Liver (tissue), 9 donors: ENCODE results near the gene CDH4. TPM values are rescaled to one million over a fixed set of nuclear protein-coding genes. Genes with fewer than 3 reads are reported as not detected.

ENCODE experiments used
- DNase-seq: peaks from one replicate; pipeline ENCODE4 v3.0.0-alpha.2; 2017; ENCODE audit warnings: low spot score
- H3K27ac ChIP-seq, 2 donors: one replicate each; pipeline ENCODE4 v1.7.0; 2013; ENCODE audit warnings: inconsistent platforms in 2 of 2, low read length in 2 of 2, control low read depth in 1 of 2, low read depth in 1 of 2, mild to moderate bottlenecking in 1 of 2
- H3K27me3 ChIP-seq, 4 donors: one replicate each; pipeline versions ENCODE4 v1.6.1 to v1.7.0; 2013; ENCODE audit warnings: low read length in 3 of 4, inconsistent platforms in 1 of 4, mild to moderate bottlenecking in 1 of 4, moderate library complexity in 1 of 4; ENCODE audit not compliant: control insufficient read depth in 4 of 4, insufficient read depth in 4 of 4
- H3K36me3 ChIP-seq, 4 donors: one replicate each; pipeline versions ENCODE4 v1.6.1 to v1.7.0; 2013; ENCODE audit warnings: low read length in 3 of 4, mild to moderate bottlenecking in 3 of 4, low read depth in 1 of 4, moderate library complexity in 1 of 4; ENCODE audit not compliant: control insufficient read depth in 4 of 4, insufficient read depth in 3 of 4
- H3K4me1 ChIP-seq, 4 donors: one replicate each; pipeline versions ENCODE4 v1.6.1 to v1.7.0; 2013; ENCODE audit warnings: low read length in 3 of 4, mild to moderate bottlenecking in 3 of 4, moderate library complexity in 1 of 4; ENCODE audit not compliant: control insufficient read depth in 4 of 4, insufficient read depth in 4 of 4
- H3K4me3 ChIP-seq, 3 donors: one replicate each; pipeline versions ENCODE4 v1.6.1 to v1.7.0; 2013; ENCODE audit warnings: low read length in 3 of 3, control low read depth in 1 of 3, low read depth in 1 of 3, mild to moderate bottlenecking in 1 of 3
- H3K9ac ChIP-seq, 2 donors: one replicate each; pipeline ENCODE4 v1.7.0; 2013; ENCODE audit warnings: low read length in 2 of 2, mild to moderate bottlenecking in 2 of 2, moderate library complexity in 2 of 2, control low read depth in 1 of 2, low read depth in 1 of 2
- H3K9me3 ChIP-seq, 4 donors: one replicate each; pipeline versions ENCODE4 v1.6.1 to v1.7.0; 2013; ENCODE audit warnings: low read length in 3 of 4; ENCODE audit not compliant: control insufficient read depth in 4 of 4
- EGR1 ChIP-seq, 2 donors: IDR thresholded peaks; 2 replicates each; pipeline ENCODE4 v1.6.1; 2016 to 2018; ENCODE audit warnings: antibody characterized with exemption in 2 of 2, low read depth in 2 of 2
- FOXA1 ChIP-seq: IDR thresholded peaks from 2 replicates; pipeline ENCODE4 v1.6.1; 2016; ENCODE audit warnings: antibody characterized with exemption
- FOXA2 ChIP-seq: IDR thresholded peaks from 2 replicates; pipeline ENCODE4 v1.6.1; 2016; ENCODE audit warnings: antibody characterized with exemption
- GABPA ChIP-seq, 2 donors: IDR thresholded peaks in 1 of 2; conservative IDR thresholded peaks in 1 of 2; 2 replicates each; pipeline ENCODE4 v1.6.1; 2016; ENCODE audit warnings: antibody characterized with exemption in 2 of 2, mild to moderate bottlenecking in 1 of 2, moderate library complexity in 1 of 2
- HNF4A ChIP-seq, 2 donors: conservative IDR thresholded peaks; 2 replicates each; pipeline ENCODE4 v1.6.1; 2016; ENCODE audit warnings: antibody characterized with exemption in 2 of 2, mild to moderate bottlenecking in 2 of 2
- HNF4G ChIP-seq: IDR thresholded peaks from 2 replicates; pipeline ENCODE4 v1.6.1; 2016; ENCODE audit warnings: antibody characterized with exemption
- JUND ChIP-seq, 2 donors: IDR thresholded peaks; 2 replicates each; pipeline ENCODE4 v1.6.1; 2016; ENCODE audit warnings: antibody characterized with exemption in 2 of 2
- NR2F2 ChIP-seq: IDR thresholded peaks from 2 replicates; pipeline ENCODE4 v1.6.1; 2016; ENCODE audit warnings: antibody characterized with exemption
- RAD21 ChIP-seq, 2 donors: IDR thresholded peaks; 2 replicates each; pipeline ENCODE4 v1.6.1; 2016; ENCODE audit warnings: antibody characterized with exemption in 2 of 2, mild to moderate bottlenecking in 2 of 2
- RXRA ChIP-seq, 2 donors: IDR thresholded peaks; 2 replicates each; pipeline ENCODE4 v1.6.1; 2017 to 2018; ENCODE audit warnings: antibody characterized with exemption in 2 of 2, mild to moderate bottlenecking in 1 of 2
- SP1 ChIP-seq: IDR thresholded peaks from 2 replicates; pipeline ENCODE4 v1.6.1; 2018; ENCODE audit warnings: antibody characterized with exemption, mild to moderate bottlenecking
- TAF1 ChIP-seq: conservative IDR thresholded peaks from 2 replicates; pipeline ENCODE4 v1.6.1; 2016; ENCODE audit warnings: antibody characterized with exemption, mild to moderate bottlenecking
- YY1 ChIP-seq: IDR thresholded peaks from 2 replicates; pipeline ENCODE4 v1.6.1; 2016; ENCODE audit warnings: antibody characterized with exemption, mild to moderate bottlenecking
- WGBS: extraction: QIAGEN DNeasy Blood & Tissue Kit; methylation state at CpG from one replicate; pipeline ENCODE4 v1.1.7; 2013; 5-methylcytosine and 5-hydroxymethylcytosine counted together
- polyA plus RNA-seq, 2 donors: library from polyadenylated mRNA; stranded (reverse) in 1 of 2; unstranded in 1 of 2; fragments of 200-250 nt in 1 of 2; fragments of >200 nt in 1 of 2; fragmentation: Nextera tagmentation in 1 of 2; extraction: Ambion mirVana in 1 of 2; gene quantifications; one replicate each; pipeline versions ENCODE4 v1.2.1 to v1.2.3, GENCODE V29; 2013 to 2015
- total RNA-seq, 2 donors: library from RNA; depleted of rRNA; stranded (reverse); fragments of >200 nt; gene quantifications; one replicate each; pipeline ENCODE4 v1.2.3, GENCODE V29; 2014
- TF ChIP-seq, protein P1 (sequence below): IDR thresholded peaks from 2 replicates; pipeline ENCODE4 v1.6.1; 2016; ENCODE audit warnings: antibody characterized with exemption
- TF ChIP-seq, protein P2 (sequence below): IDR thresholded peaks from 2 replicates; pipeline ENCODE4 v1.6.1; 2016; ENCODE audit warnings: antibody characterized with exemption
- TF ChIP-seq, protein P3 (sequence below): IDR thresholded peaks from 2 replicates; pipeline ENCODE4 v1.6.1; 2016; ENCODE audit warnings: antibody characterized with exemption, mild to moderate bottlenecking
- TF ChIP-seq, protein P4 (sequence below): fragments of 150-350 bp; IDR thresholded peaks from 2 replicates; pipeline ENCODE4 v1.5.1; 2017; ENCODE audit warnings: improper control_type of control experiment, low read depth, low read length; ENCODE audit not compliant: missing input control
- TF ChIP-seq, protein P5 (sequence below): IDR thresholded peaks from 2 replicates; pipeline ENCODE4 v1.6.1; 2016; ENCODE audit warnings: antibody characterized with exemption
- donor health status: healthy.
- donor health status: healthy.
- donor health status: healthy.
- donor health status: healthy.
- donor health status: healthy.

The CDH4 gene
- total and polyA plus RNA-seq, 4 donors: 0.03 to 0.25 (median 0.19) TPM; not detected in 1

DNA sequence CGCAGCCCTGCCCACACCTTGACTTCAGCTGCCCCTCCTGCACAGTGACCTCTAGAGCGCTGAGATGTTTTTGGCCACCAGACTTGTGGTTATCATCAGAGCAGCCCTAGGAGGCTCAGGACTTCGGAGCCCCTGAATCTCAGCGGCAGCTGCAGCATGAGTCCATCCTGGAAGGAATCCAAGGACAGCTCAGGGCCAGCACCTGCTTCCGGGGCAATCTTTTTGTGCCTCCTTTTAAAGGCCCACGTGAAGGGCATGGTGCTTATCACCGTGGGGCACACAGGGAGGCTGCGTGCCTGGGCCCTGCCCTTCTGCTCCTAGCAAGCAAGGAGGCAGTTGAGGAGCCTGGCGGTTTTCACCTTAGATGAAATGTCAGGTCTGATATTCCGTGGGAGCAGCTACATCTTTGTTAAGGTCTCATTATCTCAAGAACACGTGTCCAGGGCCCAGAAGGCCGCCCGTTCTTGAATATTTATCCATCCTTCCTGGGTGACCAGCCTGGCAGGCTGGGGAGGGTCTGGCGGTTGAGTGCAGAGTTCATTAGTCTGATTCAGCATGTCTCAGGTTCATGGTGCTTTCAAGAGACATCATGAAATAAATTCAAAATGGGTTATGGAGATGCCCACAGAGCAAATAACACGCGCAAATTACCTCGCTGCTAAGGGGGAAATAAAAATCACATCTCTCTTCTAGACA, 421.2 kb downstream of the CDH4 start:
- Histone ChIP-seq H3K4me3 (no peak overlapping the region), H3K27ac (no peak overlapping the region), H3K9ac (no peak overlapping the region), H3K27me3 (no peaks in the 10 kb centered on the region), H3K4me1 (no peaks in the 10 kb centered on the region), H3K36me3 (no peaks in the 10 kb centered on the region), H3K9me3 (no peaks in the 10 kb centered on the region)
- no peak for TF ChIP-seq TAF1
- TF ChIP-seq RAD21 (IDR thresholded peaks at IDR 0.05): no peak
- no peak for TF ChIP-seq FOXA2
- no peak for TF ChIP-seq GABPA (IDR thresholded peaks at IDR 0.05 in 1 of 2, conservative IDR thresholded peaks at IDR 0.05 in 1 of 2)
- TF ChIP-seq, protein P1, sequence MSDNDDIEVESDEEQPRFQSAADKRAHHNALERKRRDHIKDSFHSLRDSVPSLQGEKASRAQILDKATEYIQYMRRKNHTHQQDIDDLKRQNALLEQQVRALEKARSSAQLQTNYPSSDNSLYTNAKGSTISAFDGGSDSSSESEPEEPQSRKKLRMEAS: no peak
- TF ChIP-seq, protein P2, sequence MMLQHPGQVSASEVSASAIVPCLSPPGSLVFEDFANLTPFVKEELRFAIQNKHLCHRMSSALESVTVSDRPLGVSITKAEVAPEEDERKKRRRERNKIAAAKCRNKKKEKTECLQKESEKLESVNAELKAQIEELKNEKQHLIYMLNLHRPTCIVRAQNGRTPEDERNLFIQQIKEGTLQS: no peak
- no peak for TF ChIP-seq HNF4A (conservative IDR thresholded peaks at IDR 0.05)
- TF ChIP-seq NR2F2: no peak
- TF ChIP-seq SP1: no peak
- no peak for TF ChIP-seq HNF4G
- 76% methylated on average over 17 of the region's 17 CpGs for WGBS
- DNase-seq: no peak

DNA sequence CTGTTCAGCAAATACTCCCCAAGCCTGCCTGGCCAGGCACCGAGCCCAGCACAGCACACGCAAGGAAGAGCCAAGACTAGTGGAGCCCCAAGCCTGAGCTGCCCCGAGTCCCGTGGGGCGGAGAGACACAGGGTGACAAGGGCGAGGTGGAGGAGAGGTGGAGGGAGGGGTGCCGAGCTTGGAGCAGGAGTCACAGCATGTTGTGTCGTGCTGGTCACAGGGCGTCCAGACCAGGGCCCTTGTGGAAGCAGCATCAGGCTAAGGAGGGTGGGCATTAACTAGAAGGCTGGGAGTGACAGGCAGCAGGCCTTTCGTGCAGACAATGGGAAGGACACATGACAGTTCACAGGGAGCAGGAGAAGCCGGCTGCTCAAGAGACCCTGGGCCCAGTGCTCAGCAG, 422.1 kb downstream of the CDH4 start:
- Histone ChIP-seq H3K4me1 (no peaks in the 10 kb centered on the region), H3K9ac (no peak overlapping the region), H3K27ac (no peak overlapping the region), H3K36me3 (no peaks in the 10 kb centered on the region), H3K4me3 (no peak overlapping the region), H3K27me3 (no peaks in the 10 kb centered on the region), H3K9me3 (no peaks in the 10 kb centered on the region)
- no peak for DNase-seq
- TF ChIP-seq, protein P1: no peak
- TF ChIP-seq RXRA (IDR thresholded peaks at IDR 0.05) (no peak), GABPA (IDR thresholded peaks at IDR 0.05 in 1 of 2, conservative IDR thresholded peaks at IDR 0.05 in 1 of 2) (no peak), HNF4A (conservative IDR thresholded peaks at IDR 0.05) (no peak)
- 65% methylated on average over 11 of the region's 11 CpGs for WGBS

DNA sequence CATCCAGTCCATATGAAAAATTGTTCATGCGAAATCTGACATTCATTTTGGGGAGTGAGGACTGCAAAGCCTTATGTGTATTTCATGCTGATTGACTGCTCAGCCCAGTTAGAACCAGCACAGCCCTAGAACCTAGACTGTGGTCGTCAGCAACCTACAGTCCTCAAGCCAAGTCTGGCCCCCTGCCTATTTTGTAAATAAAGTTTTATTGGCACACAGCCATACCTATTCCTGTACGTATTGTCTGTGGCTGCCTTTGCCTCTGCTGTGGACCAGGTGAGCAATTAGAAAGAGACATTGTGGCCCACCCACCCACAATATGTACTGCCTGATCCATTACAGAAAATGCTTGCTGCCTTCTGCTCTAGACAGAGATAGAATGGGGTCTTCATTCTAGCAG, 422.6 kb downstream of the CDH4 start:
- Histone ChIP-seq H3K36me3 (no peaks in the 10 kb centered on the region), H3K27ac (no peak overlapping the region), H3K9ac (no peak overlapping the region), H3K4me3 (no peak overlapping the region), H3K4me1 (no peaks in the 10 kb centered on the region), H3K27me3 (no peaks in the 10 kb centered on the region), H3K9me3 (no peaks in the 10 kb centered on the region)
- no peak for TF ChIP-seq RXRA (IDR thresholded peaks at IDR 0.05)
- no peak for TF ChIP-seq TAF1
- no peak for TF ChIP-seq SP1
- no peak for TF ChIP-seq HNF4G
- TF ChIP-seq JUND (IDR thresholded peaks at IDR 0.05): no peak
- TF ChIP-seq, protein P1: no peak
- no peak for TF ChIP-seq FOXA2
- no peak for TF ChIP-seq HNF4A (conservative IDR thresholded peaks at IDR 0.05)
- TF ChIP-seq, protein P3, sequence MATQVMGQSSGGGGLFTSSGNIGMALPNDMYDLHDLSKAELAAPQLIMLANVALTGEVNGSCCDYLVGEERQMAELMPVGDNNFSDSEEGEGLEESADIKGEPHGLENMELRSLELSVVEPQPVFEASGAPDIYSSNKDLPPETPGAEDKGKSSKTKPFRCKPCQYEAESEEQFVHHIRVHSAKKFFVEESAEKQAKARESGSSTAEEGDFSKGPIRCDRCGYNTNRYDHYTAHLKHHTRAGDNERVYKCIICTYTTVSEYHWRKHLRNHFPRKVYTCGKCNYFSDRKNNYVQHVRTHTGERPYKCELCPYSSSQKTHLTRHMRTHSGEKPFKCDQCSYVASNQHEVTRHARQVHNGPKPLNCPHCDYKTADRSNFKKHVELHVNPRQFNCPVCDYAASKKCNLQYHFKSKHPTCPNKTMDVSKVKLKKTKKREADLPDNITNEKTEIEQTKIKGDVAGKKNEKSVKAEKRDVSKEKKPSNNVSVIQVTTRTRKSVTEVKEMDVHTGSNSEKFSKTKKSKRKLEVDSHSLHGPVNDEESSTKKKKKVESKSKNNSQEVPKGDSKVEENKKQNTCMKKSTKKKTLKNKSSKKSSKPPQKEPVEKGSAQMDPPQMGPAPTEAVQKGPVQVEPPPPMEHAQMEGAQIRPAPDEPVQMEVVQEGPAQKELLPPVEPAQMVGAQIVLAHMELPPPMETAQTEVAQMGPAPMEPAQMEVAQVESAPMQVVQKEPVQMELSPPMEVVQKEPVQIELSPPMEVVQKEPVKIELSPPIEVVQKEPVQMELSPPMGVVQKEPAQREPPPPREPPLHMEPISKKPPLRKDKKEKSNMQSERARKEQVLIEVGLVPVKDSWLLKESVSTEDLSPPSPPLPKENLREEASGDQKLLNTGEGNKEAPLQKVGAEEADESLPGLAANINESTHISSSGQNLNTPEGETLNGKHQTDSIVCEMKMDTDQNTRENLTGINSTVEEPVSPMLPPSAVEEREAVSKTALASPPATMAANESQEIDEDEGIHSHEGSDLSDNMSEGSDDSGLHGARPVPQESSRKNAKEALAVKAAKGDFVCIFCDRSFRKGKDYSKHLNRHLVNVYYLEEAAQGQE: no peak
- TF ChIP-seq, protein P4, sequence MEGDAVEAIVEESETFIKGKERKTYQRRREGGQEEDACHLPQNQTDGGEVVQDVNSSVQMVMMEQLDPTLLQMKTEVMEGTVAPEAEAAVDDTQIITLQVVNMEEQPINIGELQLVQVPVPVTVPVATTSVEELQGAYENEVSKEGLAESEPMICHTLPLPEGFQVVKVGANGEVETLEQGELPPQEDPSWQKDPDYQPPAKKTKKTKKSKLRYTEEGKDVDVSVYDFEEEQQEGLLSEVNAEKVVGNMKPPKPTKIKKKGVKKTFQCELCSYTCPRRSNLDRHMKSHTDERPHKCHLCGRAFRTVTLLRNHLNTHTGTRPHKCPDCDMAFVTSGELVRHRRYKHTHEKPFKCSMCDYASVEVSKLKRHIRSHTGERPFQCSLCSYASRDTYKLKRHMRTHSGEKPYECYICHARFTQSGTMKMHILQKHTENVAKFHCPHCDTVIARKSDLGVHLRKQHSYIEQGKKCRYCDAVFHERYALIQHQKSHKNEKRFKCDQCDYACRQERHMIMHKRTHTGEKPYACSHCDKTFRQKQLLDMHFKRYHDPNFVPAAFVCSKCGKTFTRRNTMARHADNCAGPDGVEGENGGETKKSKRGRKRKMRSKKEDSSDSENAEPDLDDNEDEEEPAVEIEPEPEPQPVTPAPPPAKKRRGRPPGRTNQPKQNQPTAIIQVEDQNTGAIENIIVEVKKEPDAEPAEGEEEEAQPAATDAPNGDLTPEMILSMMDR: no peak
- no peak for TF ChIP-seq RAD21 (IDR thresholded peaks at IDR 0.05)
- no peak for TF ChIP-seq YY1
- TF ChIP-seq GABPA (IDR thresholded peaks at IDR 0.05 in 1 of 2, conservative IDR thresholded peaks at IDR 0.05 in 1 of 2): no peak
- TF ChIP-seq EGR1 (IDR thresholded peaks at IDR 0.05; ENCODE audit: low read depth in 2 of 2): no peak
- TF ChIP-seq FOXA1: no peak
- TF ChIP-seq, protein P5, sequence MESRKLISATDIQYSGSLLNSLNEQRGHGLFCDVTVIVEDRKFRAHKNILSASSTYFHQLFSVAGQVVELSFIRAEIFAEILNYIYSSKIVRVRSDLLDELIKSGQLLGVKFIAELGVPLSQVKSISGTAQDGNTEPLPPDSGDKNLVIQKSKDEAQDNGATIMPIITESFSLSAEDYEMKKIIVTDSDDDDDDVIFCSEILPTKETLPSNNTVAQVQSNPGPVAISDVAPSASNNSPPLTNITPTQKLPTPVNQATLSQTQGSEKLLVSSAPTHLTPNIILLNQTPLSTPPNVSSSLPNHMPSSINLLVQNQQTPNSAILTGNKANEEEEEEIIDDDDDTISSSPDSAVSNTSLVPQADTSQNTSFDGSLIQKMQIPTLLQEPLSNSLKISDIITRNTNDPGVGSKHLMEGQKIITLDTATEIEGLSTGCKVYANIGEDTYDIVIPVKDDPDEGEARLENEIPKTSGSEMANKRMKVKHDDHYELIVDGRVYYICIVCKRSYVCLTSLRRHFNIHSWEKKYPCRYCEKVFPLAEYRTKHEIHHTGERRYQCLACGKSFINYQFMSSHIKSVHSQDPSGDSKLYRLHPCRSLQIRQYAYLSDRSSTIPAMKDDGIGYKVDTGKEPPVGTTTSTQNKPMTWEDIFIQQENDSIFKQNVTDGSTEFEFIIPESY: no peak
- no peak for TF ChIP-seq NR2F2
- WGBS: 66% methylated on average over 3 of the region's 3 CpGs
- DNase-seq: no peak
